BLaER1 treated with 17β-estradiol and CSF1 and Interleukin-3, amounts not matched to agents 10 nM and 100 nM (cell line): ENCODE measurements around the gene RCC1.
"Not testable (repeated sequence)": the region's sequence is repeated elsewhere in the genome, so short reads cannot be mapped to it uniquely, and the experiment has no call there.

ENCODE experiments used
- H3K27ac ChIP-seq, 11 experiments: shearing (Covaris generic); formaldehyde crosslinking; 2 replicates each; pipeline ENCODE4 v1.8.1; 2022
- H3K27me3 ChIP-seq, 11 experiments: shearing (Covaris generic); formaldehyde crosslinking; 2 replicates each; pipeline ENCODE4 v1.8.1; 2022
- H3K36me3 ChIP-seq, 11 experiments: shearing (Covaris generic); formaldehyde crosslinking; 2 replicates each; pipeline ENCODE4 v1.8.1; 2022
- H3K4me1 ChIP-seq, 10 experiments: shearing (Covaris generic); formaldehyde crosslinking; 2 replicates each; pipeline ENCODE4 v1.8.1; 2022
- H3K4me2 ChIP-seq, 11 experiments: shearing (Covaris generic); formaldehyde crosslinking; 2 replicates each; pipeline ENCODE4 v1.8.1; 2022
- H3K4me3 ChIP-seq, 10 experiments: shearing (Covaris generic); formaldehyde crosslinking; 2 replicates each; pipeline ENCODE4 v1.8.1; 2022
- H3K9ac ChIP-seq, 11 experiments: shearing (Covaris generic); formaldehyde crosslinking; 2 replicates each; pipeline ENCODE4 v1.8.1; 2022
- H3K9me3 ChIP-seq, 11 experiments: shearing (Covaris generic); formaldehyde crosslinking; replicated peaks in 1 of 11; 2 replicates each; pipeline ENCODE4 v1.8.1; 2022
- H4K20me1 ChIP-seq, 11 experiments: shearing (Covaris generic); formaldehyde crosslinking; 2 replicates each; pipeline ENCODE4 v1.8.1; 2022
- Cebpa-rat ChIP-seq, 11 experiments: shearing (Covaris generic); IDR thresholded peaks; 2 replicates each; pipeline ENCODE4 v1.8.1; 2022

The RCC1 gene

GRCh38 chr1:28548318-28548717 lies 42.5 kb downstream of the RCC1 start:
- no peak overlapping the region for H3K9ac ChIP-seq
- no peak for TF ChIP-seq Cebpa-rat (IDR thresholded peaks at IDR 0.05)
- H3K27ac ChIP-seq, result no peak overlapping the region
- no peaks in the 10 kb centered on the region for H4K20me1 ChIP-seq
- no peak overlapping the region for H3K4me3 ChIP-seq
- H3K9me3 ChIP-seq, result no peaks in the 10 kb centered on the region
- no peaks in the 10 kb centered on the region for H3K36me3 ChIP-seq
- H3K4me1 ChIP-seq, result peaks cover 0 to 12% (median 9%) of the 10 kb centered on the region in 10 experiments; a peak in 10 of 20 replicates
- no peak overlapping the region for H3K4me2 ChIP-seq
- H3K27me3 ChIP-seq, result no peaks in the 10 kb centered on the region

- Histone ChIP-seq H3K9ac (peak overlapping the region in 2 of 11 experiments; percentile 90 to 91; a peak in 2 of 22 replicates), H3K27me3 (no peaks in the 10 kb centered on the region), H4K20me1 (no peaks in the 10 kb centered on the region), H3K4me2 (peak overlapping the region in 3 of 11 experiments; percentile 71 to 81 (median 81); a peak in 1 of 22 replicates), H3K4me1 (peaks cover 12 to 27% (median 21%) of the 10 kb centered on the region in 10 experiments), H3K36me3 (peaks cover 12 to 22% (median 17%) of the 10 kb centered on the region in 11 experiments; a peak in 19 of 22 replicates), H3K4me3 (no peak overlapping the region), H3K9me3 (no peaks in the 10 kb centered on the region), H3K27ac (peak overlapping the region in 5 of 11 experiments; percentile 76 to 91 (median 88); a peak in 6 of 22 replicates)
- TF ChIP-seq Cebpa-rat (IDR thresholded peaks at IDR 0.05), result no peak
Observed at GRCh38 chr1:28551381-28551780, 45.5 kb downstream of the RCC1 start.

GRCh38 chr1:28552758-28553663 lies 47.2 kb downstream of the RCC1 start, which contains the start of gene TRNAU1AP:
TRNAU1AP (plus strand) TSS chr1:28553085; CDS start chr1:28553111, 26 bp downstream.
- Histone ChIP-seq H4K20me1 (no peaks in the 10 kb centered on the region), H3K9ac (peak within 1 kb of the TSS; percentile 84 to 92 (median 88))
- TF ChIP-seq Cebpa-rat (IDR thresholded peaks at IDR 0.05), result no peak

GRCh38 chr1:28560886-28561285 lies 55.0 kb downstream of the RCC1 start:
- H4K20me1 ChIP-seq, result peaks cover 0 to 7% (median 0%) of the 10 kb centered on the region in 11 experiments; a peak in 3 of 22 replicates
- H3K4me2 ChIP-seq, result no peak overlapping the region
- peaks cover 92 to 100% (median 98%) of the 10 kb centered on the region in 11 experiments for H3K36me3 ChIP-seq
- no peaks in the 10 kb centered on the region for H3K4me1 ChIP-seq
- TF ChIP-seq Cebpa-rat (IDR thresholded peaks at IDR 0.05), result no peak
- H3K27me3 ChIP-seq, result no peaks in the 10 kb centered on the region
- H3K27ac ChIP-seq, result no peak overlapping the region
- no peaks in the 10 kb centered on the region for H3K9me3 ChIP-seq
- H3K9ac ChIP-seq, result peak overlapping the region in 1 of 11 experiments; percentile 3; a peak in 1 of 22 replicates
- no peak overlapping the region for H3K4me3 ChIP-seq

More at GRCh38 chr1:28552758-28553663, 47.2 kb downstream of the RCC1 start, which contains the start of gene TRNAU1AP:
- Histone ChIP-seq H3K27me3 (no peaks in the 10 kb centered on the region), H3K4me1 (peaks cover 12 to 27% (median 21%) of the 10 kb centered on the region in 10 experiments), H3K4me2 (peak within 1 kb of the TSS; percentile 81 to 95 (median 88)), H3K9me3 (no peaks in the 10 kb centered on the region), H3K4me3 (peak within 1 kb of the TSS; percentile 77 to 96 (median 86)), H3K27ac (peak within 1 kb of the TSS; percentile 76 to 91 (median 86)), H3K36me3 (peaks cover 20 to 39% (median 32%) of the 10 kb centered on the region in 11 experiments)

- Histone ChIP-seq H3K4me2 (no peak overlapping the region), H3K9ac (no peak overlapping the region), H3K4me1 (no peaks in the 10 kb centered on the region), H4K20me1 (peaks cover 0 to 21% (median 0%) of the 10 kb centered on the region in 11 experiments; a peak in 4 of 22 replicates), H3K36me3 (peaks cover 96 to 100% (median 100%) of the 10 kb centered on the region in 11 experiments), H3K27me3 (no peaks in the 10 kb centered on the region), H3K4me3 (no peak overlapping the region), H3K27ac (no peak overlapping the region), H3K9me3 (no peaks in the 10 kb centered on the region)
- TF ChIP-seq Cebpa-rat (IDR thresholded peaks at IDR 0.05), result no peak
Observed at GRCh38 chr1:28564310-28564709, 58.5 kb downstream of the RCC1 start.

- H3K27ac ChIP-seq, result no peak overlapping the region
- H3K9ac ChIP-seq, result no peak overlapping the region
- H3K4me1 ChIP-seq, result no peaks in the 10 kb centered on the region
- TF ChIP-seq Cebpa-rat (IDR thresholded peaks at IDR 0.05), result no peak
- no peak overlapping the region for H3K4me2 ChIP-seq
- peaks cover 0 to 21% (median 0%) of the 10 kb centered on the region in 11 experiments; a peak in 3 of 22 replicates for H4K20me1 ChIP-seq
- no peaks in the 10 kb centered on the region for H3K27me3 ChIP-seq
- peaks cover 91 to 99% (median 95%) of the 10 kb centered on the region in 11 experiments for H3K36me3 ChIP-seq
- no peak overlapping the region for H3K4me3 ChIP-seq
- no peaks in the 10 kb centered on the region for H3K9me3 ChIP-seq
Observed at GRCh38 chr1:28565040-28565439, 59.2 kb downstream of the RCC1 start.

- peaks cover 0 to 20% (median 0%) of the 10 kb centered on the region in 11 experiments; a peak in 3 of 22 replicates for H4K20me1 ChIP-seq
- no peak for TF ChIP-seq Cebpa-rat (IDR thresholded peaks at IDR 0.05)
- peaks cover 91 to 99% (median 95%) of the 10 kb centered on the region in 11 experiments for H3K36me3 ChIP-seq
- no peak overlapping the region for H3K27ac ChIP-seq
- H3K9me3 ChIP-seq, result no peaks in the 10 kb centered on the region
- H3K27me3 ChIP-seq, result no peaks in the 10 kb centered on the region
- H3K4me1 ChIP-seq, result no peaks in the 10 kb centered on the region
- H3K9ac ChIP-seq, result no peak overlapping the region
- no peak overlapping the region for H3K4me3 ChIP-seq
- H3K4me2 ChIP-seq, result no peak overlapping the region
Observed at GRCh38 chr1:28565726-28566125, 59.9 kb downstream of the RCC1 start.

- no peak overlapping the region for H3K9ac ChIP-seq
- no peaks in the 10 kb centered on the region for H3K27me3 ChIP-seq
- peaks cover 0 to 16% (median 0%) of the 10 kb centered on the region in 11 experiments; a peak in 2 of 22 replicates for H4K20me1 ChIP-seq
- H3K4me2 ChIP-seq, result no peak overlapping the region
- H3K36me3 ChIP-seq, result peaks cover 91 to 99% (median 95%) of the 10 kb centered on the region in 11 experiments
- TF ChIP-seq Cebpa-rat (IDR thresholded peaks at IDR 0.05), result no peak
- no peaks in the 10 kb centered on the region for H3K9me3 ChIP-seq
- no peak overlapping the region for H3K4me3 ChIP-seq
- H3K4me1 ChIP-seq, result no peaks in the 10 kb centered on the region
- no peak overlapping the region for H3K27ac ChIP-seq
Observed at GRCh38 chr1:28566931-28567330, 61.1 kb downstream of the RCC1 start.

- Histone ChIP-seq H3K4me1 (peaks cover 0 to 5% (median under 1%) of the 10 kb centered on the region in 10 experiments; a peak in 7 of 20 replicates), H3K9ac (no peak overlapping the region), H3K27ac (no peak overlapping the region), H3K36me3 (peaks cover 75 to 99% (median 92%) of the 10 kb centered on the region in 11 experiments), H3K9me3 (no peaks in the 10 kb centered on the region), H4K20me1 (peaks cover 0 to 19% (median 3%) of the 10 kb centered on the region in 11 experiments; a peak in 12 of 22 replicates), H3K4me3 (no peak overlapping the region), H3K4me2 (no peak overlapping the region), H3K27me3 (no peaks in the 10 kb centered on the region)
- no peak for TF ChIP-seq Cebpa-rat (IDR thresholded peaks at IDR 0.05)
Observed at GRCh38 chr1:28571911-28572310, 66.1 kb downstream of the RCC1 start.

- H3K4me1 ChIP-seq, result peaks cover 0 to 15% (median 10%) of the 10 kb centered on the region in 10 experiments; a peak in 12 of 20 replicates
- H3K9me3 ChIP-seq, H3K27me3 ChIP-seq, H3K4me3 ChIP-seq, H3K27ac ChIP-seq, H3K4me2 ChIP-seq, H3K9ac ChIP-seq: not testable (repeated sequence)
- peaks cover 9 to 20% (median 13%) of the 10 kb centered on the region in 11 experiments; a peak in 21 of 22 replicates for H4K20me1 ChIP-seq
- H3K36me3 ChIP-seq, result peaks cover 73 to 99% (median 92%) of the 10 kb centered on the region in 11 experiments
Observed at GRCh38 chr1:28572891-28573290, 67.0 kb downstream of the RCC1 start.
